Chondrocyte (in vitro differentiated cells): ENCODE results near the gene DOK7. TPM values are rescaled to one million over a fixed set of nuclear protein-coding genes. Genes with fewer than 3 reads are reported as not detected.

Experiments used
- DNase-seq: peaks from one replicate; pipeline ENCODE4 v3.0.0; 2021; ENCODE audit warnings: mixed read lengths, low spot score
- H3K27ac Mint-ChIP-seq: one replicate; pipeline ENCODE4 v1.8.0; 2021; ENCODE audit warnings: mild to moderate bottlenecking, moderate library complexity, mixed read lengths; ENCODE audit not compliant: unreplicated experiment
- H3K27me3 Mint-ChIP-seq: 2 replicates; pipeline ENCODE4 v1.8.0; 2021; ENCODE audit warnings: low read depth, mixed read lengths
- H3K36me3 Mint-ChIP-seq: 2 replicates; pipeline ENCODE4 v1.8.0; 2021; ENCODE audit warnings: low read depth, mixed read lengths
- H3K4me1 Mint-ChIP-seq: 2 replicates; pipeline ENCODE4 v1.8.0; 2021; ENCODE audit warnings: low read depth, mild to moderate bottlenecking, mixed read lengths
- H3K4me3 Mint-ChIP-seq: one replicate; pipeline ENCODE4 v1.8.0; 2021; ENCODE audit warnings: mild to moderate bottlenecking, moderate library complexity, mixed read lengths; ENCODE audit not compliant: unreplicated experiment
- H3K9me3 Mint-ChIP-seq: 2 replicates; pipeline ENCODE4 v1.8.0; 2021; ENCODE audit warnings: low read depth, mixed read lengths
- CTCF ChIP-seq: fragments of 200-600 bp; sonication (generic); IDR thresholded peaks from 2 replicates; pipeline ENCODE4 v1.5.0; 2021; ENCODE audit warnings: antibody characterized with exemption, mild to moderate bottlenecking, moderate library complexity
- total RNA-seq: library from RNA; stranded (reverse); gene quantifications from 3 replicates; pipeline ENCODE4 v1.2.1, GENCODE V29; 2021

The DOK7 gene
- total RNA-seq, 1 donor from 2014 or later: 0.37 TPM

GRCh38 chr4:3427706-3428446, 35.2 kb upstream of the DOK7 start:
- TF ChIP-seq CTCF: no peak
- no peaks in the 10 kb centered on the region for H3K4me1 Mint-ChIP-seq
- peaks cover 9% of the 10 kb centered on the region for H3K36me3 Mint-ChIP-seq
- H3K27ac Mint-ChIP-seq: no peak overlapping the region
- no peak for DNase-seq
- no peaks in the 10 kb centered on the region for H3K27me3 Mint-ChIP-seq
- H3K9me3 Mint-ChIP-seq: no peaks in the 10 kb centered on the region
- H3K4me3 Mint-ChIP-seq: no peak overlapping the region

GRCh38 chr4:3429651-3430050, 33.5 kb upstream of the DOK7 start:
- Mint-ChIP-seq H3K4me1 (no peaks in the 10 kb centered on the region), H3K36me3 (peaks cover 6% of the 10 kb centered on the region), H3K9me3 (no peaks in the 10 kb centered on the region), H3K27me3 (no peaks in the 10 kb centered on the region), H3K27ac (no peak overlapping the region), H3K4me3 (no peak overlapping the region)
- TF ChIP-seq CTCF: no peak
- DNase-seq: no peak

- Mint-ChIP-seq H3K9me3 (no peaks in the 10 kb centered on the region), H3K4me1 (no peaks in the 10 kb centered on the region), H3K27me3 (no peaks in the 10 kb centered on the region), H3K36me3 (peaks cover 6% of the 10 kb centered on the region), H3K27ac (no peak overlapping the region), H3K4me3 (no peak overlapping the region)
- TF ChIP-seq CTCF: no peak
- no peak for DNase-seq
Measured at GRCh38 chr4:3430524-3430923, 32.6 kb upstream of the DOK7 start.

DNA sequence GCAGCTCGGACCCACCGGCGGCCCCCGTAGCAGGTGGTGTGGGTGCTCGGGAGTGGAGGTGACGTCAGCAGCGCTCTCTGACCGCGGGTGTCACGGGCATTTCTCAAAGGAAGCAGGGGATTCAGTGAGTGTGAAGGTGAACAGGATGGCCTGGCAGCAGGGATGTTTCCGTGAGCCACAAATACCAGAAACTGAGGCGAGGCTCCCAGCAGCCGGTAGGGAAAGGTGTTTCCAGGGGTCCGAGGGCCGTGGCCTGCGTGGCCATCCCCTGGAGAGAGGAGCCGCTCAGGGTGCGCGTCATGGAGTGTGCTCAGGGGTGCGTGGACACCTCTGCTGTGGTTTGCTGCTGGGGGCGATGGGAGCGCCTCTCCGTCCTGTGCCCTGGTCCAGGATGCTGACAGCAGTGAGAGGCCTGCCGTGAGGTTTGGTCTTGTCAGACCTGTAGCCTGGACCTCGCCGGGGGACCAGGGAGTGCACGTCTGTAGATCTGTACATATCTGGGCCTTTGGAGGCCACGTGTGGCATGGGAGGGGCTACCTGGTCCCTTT, 31.6 kb upstream of the DOK7 start:
- no peak for TF ChIP-seq CTCF
- peaks cover 6% of the 10 kb centered on the region for H3K36me3 Mint-ChIP-seq
- no peaks in the 10 kb centered on the region for H3K9me3 Mint-ChIP-seq
- no peaks in the 10 kb centered on the region for H3K27me3 Mint-ChIP-seq
- H3K27ac Mint-ChIP-seq: no peak overlapping the region
- H3K4me3 Mint-ChIP-seq: no peak overlapping the region
- peaks cover 1% of the 10 kb centered on the region for H3K4me1 Mint-ChIP-seq
- no peak for DNase-seq

GRCh38 chr4:3432381-3432790, 30.7 kb upstream of the DOK7 start:
- no peak overlapping the region for H3K4me3 Mint-ChIP-seq
- no peaks in the 10 kb centered on the region for H3K27me3 Mint-ChIP-seq
- H3K4me1 Mint-ChIP-seq: peaks cover 6% of the 10 kb centered on the region
- TF ChIP-seq CTCF: no peak
- H3K36me3 Mint-ChIP-seq: peaks cover 6% of the 10 kb centered on the region
- no peak for DNase-seq
- no peaks in the 10 kb centered on the region for H3K9me3 Mint-ChIP-seq
- H3K27ac Mint-ChIP-seq: no peak overlapping the region
